ENCODE results near the gene ANO7.

The ANO7 gene

GRCh38 chr2:241249654-241250053 lies 61.2 kb downstream of the ANO7 start:
- no peaks in the 10 kb centered on the region for H3K9me2 ChIP-seq (replicated peaks; ENCODE audit: control insufficient read depth, low read length)
- no peaks in the 10 kb centered on the region for H3F3A ChIP-seq (ENCODE audit: control insufficient read depth, insufficient read depth)
- H3K4me2 ChIP-seq (ENCODE audit: low read length): no peak overlapping the region
- no peak overlapping the region for H3K4me3 ChIP-seq (ENCODE audit: low read length)
- H3K27me3 ChIP-seq (ENCODE audit: control insufficient read depth, low read length): no peaks in the 10 kb centered on the region
- H3K36me3 ChIP-seq (ENCODE audit: control insufficient read depth, low read length): peaks cover 89% of the 10 kb centered on the region
- no peak for TF ChIP-seq EZH2phosphoT487 (IDR thresholded peaks at IDR 0.05; ENCODE audit: borderline replicate concordance, low read length)
- TF ChIP-seq, protein P1, sequence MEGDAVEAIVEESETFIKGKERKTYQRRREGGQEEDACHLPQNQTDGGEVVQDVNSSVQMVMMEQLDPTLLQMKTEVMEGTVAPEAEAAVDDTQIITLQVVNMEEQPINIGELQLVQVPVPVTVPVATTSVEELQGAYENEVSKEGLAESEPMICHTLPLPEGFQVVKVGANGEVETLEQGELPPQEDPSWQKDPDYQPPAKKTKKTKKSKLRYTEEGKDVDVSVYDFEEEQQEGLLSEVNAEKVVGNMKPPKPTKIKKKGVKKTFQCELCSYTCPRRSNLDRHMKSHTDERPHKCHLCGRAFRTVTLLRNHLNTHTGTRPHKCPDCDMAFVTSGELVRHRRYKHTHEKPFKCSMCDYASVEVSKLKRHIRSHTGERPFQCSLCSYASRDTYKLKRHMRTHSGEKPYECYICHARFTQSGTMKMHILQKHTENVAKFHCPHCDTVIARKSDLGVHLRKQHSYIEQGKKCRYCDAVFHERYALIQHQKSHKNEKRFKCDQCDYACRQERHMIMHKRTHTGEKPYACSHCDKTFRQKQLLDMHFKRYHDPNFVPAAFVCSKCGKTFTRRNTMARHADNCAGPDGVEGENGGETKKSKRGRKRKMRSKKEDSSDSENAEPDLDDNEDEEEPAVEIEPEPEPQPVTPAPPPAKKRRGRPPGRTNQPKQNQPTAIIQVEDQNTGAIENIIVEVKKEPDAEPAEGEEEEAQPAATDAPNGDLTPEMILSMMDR (IDR thresholded peaks at IDR 0.05; ENCODE audit: low read depth, low read length, poor library complexity, severe bottlenecking): no peak
- no peaks in the 10 kb centered on the region for H4K20me1 ChIP-seq (ENCODE audit: control insufficient read depth, insufficient read depth, low read depth, low read length)
- H3K79me2 ChIP-seq (ENCODE audit: control insufficient read depth, low read length): no peaks in the 10 kb centered on the region
- H3K4me1 ChIP-seq (ENCODE audit: control insufficient read depth, low read length): no peaks in the 10 kb centered on the region
- H3K27ac ChIP-seq (ENCODE audit: low read depth, low read length): no peak overlapping the region
- H3K9me3 ChIP-seq (ENCODE audit: control insufficient read depth, insufficient read depth, low read length): no peaks in the 10 kb centered on the region

DNA sequence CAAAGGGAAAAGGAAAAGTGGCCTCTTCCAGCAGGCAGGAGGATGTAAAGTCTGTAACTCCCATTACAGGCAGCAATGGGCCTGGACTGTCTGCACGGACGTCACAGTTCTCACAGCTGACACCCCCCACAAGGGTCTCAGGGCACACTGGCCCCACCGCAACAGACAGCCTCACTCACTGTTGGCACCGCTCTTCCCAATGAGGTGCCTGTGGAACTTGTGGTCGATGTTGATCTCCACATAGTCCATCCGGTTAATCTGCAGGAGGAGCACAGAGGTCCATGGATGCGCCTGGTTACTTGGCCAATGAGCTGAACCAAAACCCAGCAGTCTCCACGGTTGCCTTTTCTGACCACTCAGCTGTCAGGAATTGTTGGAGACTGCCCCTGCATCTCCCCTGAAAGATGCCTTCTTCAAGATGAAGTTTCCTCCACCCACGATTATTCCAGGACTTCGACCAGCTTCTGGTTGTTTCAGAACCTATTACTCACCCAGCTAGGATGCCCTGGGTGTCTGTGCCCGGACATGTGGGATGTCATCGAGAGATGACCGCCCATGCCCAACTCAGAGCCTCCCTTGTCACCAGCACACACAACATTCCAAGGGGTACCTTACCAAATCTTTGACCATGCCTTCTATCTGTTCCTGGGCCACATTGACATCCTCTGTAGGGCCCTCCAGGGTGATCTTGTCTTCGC lies 64.5 kb downstream of the ANO7 start:
- no peaks in the 10 kb centered on the region for H4K20me1 ChIP-seq (ENCODE audit: control insufficient read depth, insufficient read depth, low read depth, low read length)
- H3K9me3 ChIP-seq (ENCODE audit: control insufficient read depth, insufficient read depth, low read length): no peaks in the 10 kb centered on the region
- H3K79me2 ChIP-seq (ENCODE audit: control insufficient read depth, low read length): no peaks in the 10 kb centered on the region
- H3K9me2 ChIP-seq (replicated peaks; ENCODE audit: control insufficient read depth, low read length): no peaks in the 10 kb centered on the region
- no peaks in the 10 kb centered on the region for H3F3A ChIP-seq (ENCODE audit: control insufficient read depth, insufficient read depth)
- peaks cover 92% of the 10 kb centered on the region for H3K36me3 ChIP-seq (ENCODE audit: control insufficient read depth, low read length)
- H3K4me2 ChIP-seq (ENCODE audit: low read length): no peak overlapping the region
- no peaks in the 10 kb centered on the region for H3K4me1 ChIP-seq (ENCODE audit: control insufficient read depth, low read length)
- no peak overlapping the region for H3K4me3 ChIP-seq (ENCODE audit: low read length)
- no peaks in the 10 kb centered on the region for H3K27me3 ChIP-seq (ENCODE audit: control insufficient read depth, low read length)
- no peak for TF ChIP-seq EZH2phosphoT487 (IDR thresholded peaks at IDR 0.05; ENCODE audit: borderline replicate concordance, low read length)
- TF ChIP-seq, protein P1 (IDR thresholded peaks at IDR 0.05; ENCODE audit: low read depth, low read length, poor library complexity, severe bottlenecking): no peak
- no peak overlapping the region for H3K27ac ChIP-seq (ENCODE audit: low read depth, low read length)

DNA sequence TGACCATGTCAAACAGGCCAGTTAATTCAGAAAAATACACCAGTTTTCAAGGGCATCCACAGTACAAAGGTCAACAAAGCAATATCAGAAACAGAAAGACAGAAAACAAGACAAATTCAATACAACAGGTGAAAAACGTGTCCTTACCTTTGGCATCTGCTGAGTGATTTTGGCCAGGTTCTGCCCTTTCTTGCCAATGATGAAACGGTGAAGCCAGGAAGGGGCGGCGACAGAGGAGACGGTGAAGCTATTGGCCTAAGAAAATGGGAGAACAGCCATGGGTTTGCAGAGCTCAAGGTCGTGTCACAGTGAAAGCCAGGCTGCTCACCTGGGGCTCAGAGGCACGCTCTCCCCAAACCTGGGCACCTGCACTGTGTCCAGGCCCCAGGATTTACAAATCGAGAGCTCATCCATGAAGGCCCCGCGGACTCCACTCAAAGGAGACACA lies 66.5 kb downstream of the ANO7 start:
- no peaks in the 10 kb centered on the region for H3F3A ChIP-seq (ENCODE audit: control insufficient read depth, insufficient read depth)
- no peak overlapping the region for H3K27ac ChIP-seq (ENCODE audit: low read depth, low read length)
- peaks cover 88% of the 10 kb centered on the region for H3K36me3 ChIP-seq (ENCODE audit: control insufficient read depth, low read length)
- H3K27me3 ChIP-seq (ENCODE audit: control insufficient read depth, low read length): no peaks in the 10 kb centered on the region
- no peaks in the 10 kb centered on the region for H4K20me1 ChIP-seq (ENCODE audit: control insufficient read depth, insufficient read depth, low read depth, low read length)
- H3K4me2 ChIP-seq (ENCODE audit: low read length): no peak overlapping the region
- H3K9me2 ChIP-seq (replicated peaks; ENCODE audit: control insufficient read depth, low read length): no peaks in the 10 kb centered on the region
- no peak overlapping the region for H3K4me3 ChIP-seq (ENCODE audit: low read length)
- peaks cover 7% of the 10 kb centered on the region for H3K79me2 ChIP-seq (ENCODE audit: control insufficient read depth, low read length)
- TF ChIP-seq, protein P1 (IDR thresholded peaks at IDR 0.05; ENCODE audit: low read depth, low read length, poor library complexity, severe bottlenecking): no peak
- no peaks in the 10 kb centered on the region for H3K4me1 ChIP-seq (ENCODE audit: control insufficient read depth, low read length)
- no peaks in the 10 kb centered on the region for H3K9me3 ChIP-seq (ENCODE audit: control insufficient read depth, insufficient read depth, low read length)

Measured in DOHH2 (cell line).